Measurements from ENCODE around the gene RALY.

DNA sequence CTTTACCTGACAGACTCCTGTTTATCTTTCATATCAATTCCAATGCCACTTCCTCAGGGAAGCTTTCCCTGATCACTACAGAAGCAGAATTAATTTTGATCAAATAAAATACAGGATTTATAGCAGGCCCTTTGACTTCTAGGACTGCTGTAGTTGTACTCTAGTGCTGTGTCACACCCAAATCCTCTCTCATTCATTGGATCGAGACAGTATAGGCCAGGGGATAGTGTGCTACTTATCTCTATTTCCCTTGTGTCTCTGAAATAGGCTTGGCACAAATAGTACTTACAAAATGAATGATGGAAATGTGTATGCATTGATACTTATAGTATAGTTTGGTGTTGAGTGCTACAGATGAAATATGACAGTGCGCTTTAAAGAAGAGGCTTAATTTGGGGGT, 19.8 kb downstream of the RALY start:
- TF ChIP-seq, protein P1, sequence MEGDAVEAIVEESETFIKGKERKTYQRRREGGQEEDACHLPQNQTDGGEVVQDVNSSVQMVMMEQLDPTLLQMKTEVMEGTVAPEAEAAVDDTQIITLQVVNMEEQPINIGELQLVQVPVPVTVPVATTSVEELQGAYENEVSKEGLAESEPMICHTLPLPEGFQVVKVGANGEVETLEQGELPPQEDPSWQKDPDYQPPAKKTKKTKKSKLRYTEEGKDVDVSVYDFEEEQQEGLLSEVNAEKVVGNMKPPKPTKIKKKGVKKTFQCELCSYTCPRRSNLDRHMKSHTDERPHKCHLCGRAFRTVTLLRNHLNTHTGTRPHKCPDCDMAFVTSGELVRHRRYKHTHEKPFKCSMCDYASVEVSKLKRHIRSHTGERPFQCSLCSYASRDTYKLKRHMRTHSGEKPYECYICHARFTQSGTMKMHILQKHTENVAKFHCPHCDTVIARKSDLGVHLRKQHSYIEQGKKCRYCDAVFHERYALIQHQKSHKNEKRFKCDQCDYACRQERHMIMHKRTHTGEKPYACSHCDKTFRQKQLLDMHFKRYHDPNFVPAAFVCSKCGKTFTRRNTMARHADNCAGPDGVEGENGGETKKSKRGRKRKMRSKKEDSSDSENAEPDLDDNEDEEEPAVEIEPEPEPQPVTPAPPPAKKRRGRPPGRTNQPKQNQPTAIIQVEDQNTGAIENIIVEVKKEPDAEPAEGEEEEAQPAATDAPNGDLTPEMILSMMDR (IDR thresholded peaks at IDR 0.05; ENCODE audit: poor library complexity): no peak
- no peak for TF ChIP-seq EZH2 (IDR thresholded peaks at IDR 0.05; ENCODE audit: borderline replicate concordance)
- TF ChIP-seq EZH2phosphoT487 (IDR thresholded peaks at IDR 0.05; ENCODE audit: low read depth, severe bottlenecking, unreplicated experiment): no peak

Measured in hepatocyte (in vitro differentiated cells).